Stimulated activated CD4-positive, alpha-beta T cell treated with anti-CD3 and anti-CD28 coated beads, TNF-alpha, amount 100 ng/mL, for 24 hours (primary cell): ENCODE results near the gene PSMB1.
"Not testable (repeated sequence)": the region's sequence is repeated elsewhere in the genome, so short reads cannot be mapped to it uniquely, and the experiment has no call there.

Experiments
- DNase-seq, 3 experiments: peaks; one replicate each; pipeline ENCODE4 v3.0.0-alpha.2; 2020; ENCODE audit warnings: low read depth in 3 of 3

Gene PSMB1

DNA sequence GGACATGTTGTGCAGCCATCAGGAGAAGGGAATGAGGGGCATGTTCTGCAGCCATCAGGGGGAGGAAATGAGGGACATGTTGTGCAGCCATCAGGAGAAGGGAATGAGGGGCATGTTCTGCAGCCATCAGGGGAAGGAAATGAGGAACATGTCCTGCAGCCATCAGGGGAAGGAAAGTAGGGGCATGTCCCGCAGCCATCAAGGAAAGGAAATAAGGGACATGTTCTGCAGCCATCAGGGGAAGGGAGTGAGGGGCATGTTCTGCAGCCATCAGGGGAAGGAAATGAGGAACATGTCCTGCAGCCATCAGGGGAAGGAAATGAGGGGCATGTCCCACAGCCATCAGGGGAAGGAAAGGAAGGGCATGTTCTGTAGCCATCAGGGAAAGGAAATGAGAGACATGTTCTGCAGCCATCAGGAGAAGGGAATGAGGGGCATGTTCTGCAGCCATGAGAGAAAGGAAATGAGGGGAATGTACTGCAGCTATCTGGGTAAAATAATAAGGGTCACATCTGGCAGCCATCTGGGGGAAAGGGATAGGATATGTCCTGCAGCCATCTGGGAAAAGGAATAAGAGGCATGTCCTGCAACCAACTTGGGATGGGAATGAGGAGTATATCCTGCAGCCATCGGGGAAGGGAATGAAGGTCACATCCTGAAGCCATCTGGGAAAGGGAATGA, 50.2 kb downstream of the PSMB1 start:
- DNase-seq, result not testable (repeated sequence)

DNA sequence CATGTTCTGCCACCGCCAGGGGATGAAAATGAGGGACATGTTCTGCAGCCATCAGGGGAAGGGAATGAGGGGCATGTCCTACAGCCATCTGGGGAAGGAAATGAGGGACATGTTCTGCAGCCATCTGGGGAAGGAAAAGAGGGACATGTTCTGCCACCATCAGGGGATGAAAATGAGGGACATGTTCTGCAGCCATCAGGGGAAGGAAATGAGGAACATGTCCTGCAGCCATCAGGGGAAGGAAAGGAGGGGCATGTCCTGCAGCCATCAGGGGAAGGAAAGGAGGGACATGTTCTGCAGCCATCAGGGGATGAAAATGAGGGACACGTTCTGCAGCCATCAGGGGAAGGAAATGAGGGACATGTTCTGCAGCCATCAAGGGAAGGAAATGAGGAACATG, 50.8 kb downstream of the PSMB1 start:
- not testable (repeated sequence) for DNase-seq

DNA sequence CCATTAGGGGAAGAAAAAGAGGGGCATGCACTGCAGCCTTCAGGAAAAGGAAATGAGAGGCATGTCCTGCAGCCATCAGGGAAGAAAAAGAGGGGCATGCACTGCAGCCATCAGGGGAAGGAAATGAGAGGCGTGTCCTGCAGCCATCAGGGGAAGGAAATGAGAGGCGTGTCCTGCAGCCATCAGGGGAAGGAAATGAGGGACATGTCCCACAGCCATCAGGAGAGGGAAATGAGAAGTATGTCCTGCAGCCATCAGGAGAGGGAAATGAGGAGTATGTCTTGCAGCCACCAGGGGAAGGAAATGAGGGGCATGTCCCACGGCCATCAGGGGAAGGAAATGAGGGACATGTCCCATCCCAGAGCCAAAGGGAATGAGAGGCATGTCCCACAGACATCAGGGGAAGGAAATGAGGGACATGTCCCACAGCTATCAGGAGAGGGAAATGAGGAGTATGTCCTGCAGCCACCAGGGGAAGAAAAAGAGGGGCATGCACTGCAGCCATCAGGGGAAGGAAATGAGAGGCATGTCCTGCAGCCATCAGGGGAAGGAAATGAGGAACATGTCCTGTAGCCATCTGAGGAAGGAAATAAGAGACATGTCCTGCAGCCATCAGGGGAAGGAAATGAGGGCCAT, 52.0 kb downstream of the PSMB1 start:
- DNase-seq, result no peak

DNA sequence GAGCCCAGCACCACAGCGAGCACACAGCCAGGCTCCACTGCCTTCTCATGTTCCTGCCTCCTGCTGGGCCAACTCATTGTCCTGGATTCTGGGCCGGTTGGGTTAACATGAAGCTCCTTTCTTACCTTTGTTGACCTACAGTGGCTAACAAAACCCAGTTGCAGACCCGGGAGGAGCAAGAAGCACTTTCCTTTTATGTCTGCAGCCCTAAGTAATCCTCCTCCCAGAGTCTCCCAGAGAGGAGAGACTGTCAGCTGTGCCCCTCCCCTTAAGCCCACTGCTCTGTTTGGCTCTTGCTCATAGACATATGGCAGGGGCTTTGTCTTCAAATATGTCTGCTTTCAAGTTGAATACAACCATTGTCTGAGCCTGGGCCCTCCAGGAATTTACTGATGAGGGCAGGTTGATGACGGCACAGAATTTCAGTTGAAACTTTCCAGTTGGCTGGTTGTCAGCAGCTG, 55.2 kb downstream of the PSMB1 start:
- DNase-seq, result no peak

DNA sequence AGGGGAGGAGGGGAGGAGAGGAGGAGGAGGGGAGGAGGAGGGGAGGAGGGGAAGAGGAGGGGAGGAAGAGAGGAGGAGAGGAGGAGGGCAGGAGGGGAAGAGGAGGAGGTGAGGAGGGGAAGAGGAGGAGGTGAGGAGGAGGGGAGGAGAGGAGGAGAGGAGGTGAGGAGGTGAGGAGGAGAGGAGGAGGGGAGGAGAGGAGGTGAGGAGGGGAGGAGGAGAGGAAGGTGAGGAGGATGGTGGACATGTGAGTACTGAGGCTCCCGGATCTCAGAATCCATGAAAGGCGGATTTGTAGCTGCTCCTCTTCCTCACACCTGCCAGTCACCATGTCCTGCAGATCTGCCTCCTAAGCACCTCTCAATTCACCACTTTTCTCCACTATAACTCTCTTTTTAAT, 59.8 kb downstream of the PSMB1 start:
- no peak for DNase-seq

DNA sequence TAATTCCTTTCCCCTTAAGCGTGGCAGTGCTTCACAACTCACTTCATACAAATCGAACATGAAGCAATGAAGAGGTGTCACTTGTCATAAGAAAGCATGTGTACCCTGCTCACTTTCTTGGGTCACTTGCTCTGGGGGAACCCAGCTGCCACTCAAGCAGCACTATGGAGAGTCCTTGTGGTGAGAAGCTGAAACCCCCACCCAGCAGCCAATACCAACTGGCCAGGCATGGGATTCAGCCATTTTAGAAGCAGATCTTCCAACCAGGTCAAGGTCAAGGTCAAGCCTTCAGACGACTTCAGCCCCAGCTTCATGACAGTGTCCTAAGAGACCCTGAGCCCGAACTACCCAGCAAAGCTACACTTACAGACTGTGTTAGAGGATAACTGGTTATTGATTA, 62.8 kb downstream of the PSMB1 start:
- DNase-seq, result no peak

DNA sequence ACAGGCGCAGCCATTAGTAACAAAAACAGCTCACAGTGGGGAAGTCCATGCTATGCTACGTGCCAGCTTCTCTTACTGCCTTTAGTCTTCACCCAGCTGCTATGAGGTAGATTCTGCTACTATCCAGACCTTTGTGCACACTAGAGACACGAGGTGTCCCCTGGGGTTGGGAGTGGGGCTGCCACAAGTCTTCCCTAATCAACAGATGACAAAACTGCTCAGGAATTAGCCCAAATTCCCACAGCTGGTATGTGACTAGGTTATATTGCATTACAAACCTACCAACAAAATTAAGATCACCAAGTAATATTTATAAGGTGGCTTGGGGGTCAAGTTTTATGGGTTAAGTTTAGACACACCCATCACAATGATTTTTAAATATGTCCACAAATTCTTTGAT, 63.3 kb downstream of the PSMB1 start:
- no peak for DNase-seq

DNA sequence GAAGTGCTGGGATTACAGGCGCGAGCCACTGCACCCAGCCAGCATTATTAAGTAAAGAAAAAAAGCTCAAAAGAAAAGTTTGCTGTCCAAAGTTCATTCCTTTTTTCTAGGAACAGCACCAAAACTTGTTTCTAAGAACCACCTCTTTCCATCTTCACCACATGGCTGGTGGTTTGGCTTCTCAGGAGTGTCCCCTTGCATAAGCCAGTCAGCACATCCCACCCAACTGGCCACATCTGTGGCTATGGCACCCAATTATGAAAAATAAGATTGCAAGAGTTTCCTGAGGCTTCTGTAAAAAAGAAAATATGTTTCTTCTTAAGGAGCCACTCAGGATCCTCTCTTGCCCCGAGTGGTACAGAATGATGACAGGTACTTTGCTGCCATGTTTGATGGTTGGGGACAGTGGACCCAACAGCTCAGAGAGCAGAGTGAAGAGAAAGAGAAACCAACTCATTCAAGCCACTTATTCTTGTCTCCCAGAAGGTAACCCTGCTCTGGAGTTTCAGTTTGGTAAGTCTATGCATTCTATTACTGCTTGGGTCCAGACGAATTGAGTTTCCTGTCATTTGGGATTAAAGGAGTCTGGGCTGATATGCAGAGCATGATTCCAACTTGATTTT, 65.3 kb downstream of the PSMB1 start:
- no peak for DNase-seq

DNA sequence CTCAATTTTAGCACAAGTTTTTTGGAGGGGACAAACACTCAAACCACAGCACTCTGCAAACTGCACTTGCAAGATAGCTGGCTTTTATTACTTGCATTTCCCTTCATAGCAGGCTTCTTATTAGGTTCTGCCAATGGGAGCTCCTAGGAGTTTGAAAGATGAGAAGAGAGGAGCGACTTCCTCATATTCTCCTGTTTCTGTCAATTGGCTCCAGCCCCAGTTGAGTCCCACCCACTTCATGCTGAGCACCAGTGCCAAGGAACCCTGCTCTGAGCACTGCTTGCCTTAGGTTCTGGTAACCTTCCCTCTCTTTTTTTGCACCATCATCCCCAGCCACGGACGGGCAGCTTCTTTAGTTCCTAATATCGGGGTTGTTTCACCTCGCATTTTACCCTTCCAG, 67.9 kb downstream of the PSMB1 start:
- no peak for DNase-seq
